Lung microvascular endothelial cell (primary cell): ENCODE results near the gene PCBP3. TPM values are rescaled to one million over a fixed set of nuclear protein-coding genes. Genes with fewer than 3 reads are reported as not detected.
"Not testable (repeated sequence)": the region's sequence is repeated elsewhere in the genome, so short reads cannot be mapped to it uniquely, and the experiment has no call there.

Experiments
- DNase-seq, 2 donors: peaks; one replicate each; pipeline versions ENCODE4 v3.0.0 to v3.0.0-alpha.2; 2010; ENCODE audit warnings: low read depth in 2 of 2
- total RNA-seq: library from RNA; depleted of rRNA; stranded (reverse); fragments of >200 nt; gene quantifications from 2 replicates; pipeline ENCODE4 v1.2.1, GENCODE V29; 2014

The PCBP3 gene
- total RNA-seq, 1 donor from 2014 or later = not detected

GRCh38 chr21:45891388-45892155 is 248.0 kb downstream of the PCBP3 start:
- DNase-seq = no peak

- DNase-seq = no peak
Observed at GRCh38 chr21:45892156-45892915, 248.8 kb downstream of the PCBP3 start.

GRCh38 chr21:45892916-45893739 is 249.6 kb downstream of the PCBP3 start:
- no peak for DNase-seq

- no peak for DNase-seq
Observed at GRCh38 chr21:45893740-45894449, 250.4 kb downstream of the PCBP3 start.

- no peak for DNase-seq
Observed at GRCh38 chr21:45894450-45894825, 250.9 kb downstream of the PCBP3 start.

GRCh38 chr21:45894906-45895777 is 251.6 kb downstream of the PCBP3 start:
- no peak for DNase-seq

GRCh38 chr21:45895778-45896370 is 252.3 kb downstream of the PCBP3 start:
- DNase-seq = no peak

- not testable (repeated sequence) for DNase-seq
Observed at GRCh38 chr21:45896431-45896830, 252.9 kb downstream of the PCBP3 start.

- no peak for DNase-seq
Observed at GRCh38 chr21:45897191-45898027, 253.9 kb downstream of the PCBP3 start.

GRCh38 chr21:45898028-45898350 is 254.5 kb downstream of the PCBP3 start:
- no peak for DNase-seq

- DNase-seq = no peak
Observed at GRCh38 chr21:45898781-45899180, 255.3 kb downstream of the PCBP3 start.

GRCh38 chr21:45899317-45900033 is 255.9 kb downstream of the PCBP3 start:
- no peak for DNase-seq

- no peak for DNase-seq
Observed at GRCh38 chr21:45900034-45900868, 256.7 kb downstream of the PCBP3 start.

GRCh38 chr21:45901061-45901690 is 257.7 kb downstream of the PCBP3 start:
- no peak for DNase-seq

GRCh38 chr21:45902292-45902995 is 258.9 kb downstream of the PCBP3 start:
- DNase-seq = no peak

GRCh38 chr21:45905196-45905595 is 261.7 kb downstream of the PCBP3 start:
- DNase-seq = no peak
